CD1c-positive myeloid dendritic cell (primary cell): ENCODE results near the gene STX1B.

ENCODE experiments used
- DNase-seq: peaks from one replicate; pipeline ENCODE4 v3.0.0-alpha.2; 2016; ENCODE audit errors: extremely low spot score

Gene STX1B

GRCh38 chr16:30979170-30980022 is 31.0 kb downstream of the STX1B start:
- no peak for DNase-seq

DNA sequence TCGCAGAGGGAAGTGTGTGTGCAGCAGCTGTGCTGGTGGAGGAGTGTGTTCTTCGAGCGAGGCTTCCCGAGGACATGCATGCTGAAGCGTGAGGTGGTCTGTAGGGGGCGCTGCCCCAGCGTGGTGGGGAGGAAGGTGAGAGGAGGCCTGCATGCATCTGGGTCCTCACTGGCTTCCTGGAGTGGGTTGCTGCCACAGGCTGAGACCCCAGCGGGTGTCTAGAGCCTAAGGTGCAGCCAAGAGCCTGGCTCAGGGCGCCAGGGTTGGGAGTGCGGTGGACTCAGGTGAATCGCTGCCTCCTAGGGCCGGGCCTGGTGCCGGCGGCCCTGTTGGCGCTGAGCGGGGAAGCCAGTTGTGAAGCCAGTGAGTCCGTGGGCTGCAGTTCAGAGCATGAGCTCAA is 32.9 kb downstream of the STX1B start:
- no peak for DNase-seq

GRCh38 chr16:30976486-30976885 is 34.0 kb downstream of the STX1B start:
- no peak for DNase-seq

GRCh38 chr16:30974348-30974747 is 36.1 kb downstream of the STX1B start:
- DNase-seq, result no peak

DNA sequence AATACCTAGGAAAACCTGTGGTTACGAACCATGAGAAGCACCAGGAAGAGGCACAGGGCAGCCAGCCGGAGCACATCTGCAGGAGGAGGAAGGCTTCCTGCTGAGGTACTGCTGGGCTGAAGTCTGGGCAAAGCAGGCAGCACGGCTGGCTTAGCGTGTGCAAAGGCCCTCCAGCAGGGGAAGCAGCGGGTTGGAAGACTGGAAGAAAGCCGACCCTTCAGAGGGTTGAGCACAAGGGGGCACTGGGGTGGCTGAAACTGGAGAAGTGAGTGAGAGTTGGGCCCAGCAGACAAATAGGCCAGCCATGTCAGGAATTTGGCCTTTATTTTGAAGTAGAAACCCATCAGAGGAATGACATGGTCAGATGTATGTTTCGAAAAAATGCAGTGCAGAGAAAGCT is 37.6 kb downstream of the STX1B start:
- DNase-seq, result no peak

- DNase-seq, result no peak
Measured at GRCh38 chr16:30971298-30971697, 39.1 kb downstream of the STX1B start.

- DNase-seq, result no peak
Measured at GRCh38 chr16:30969246-30969842, 41.1 kb downstream of the STX1B start.

GRCh38 chr16:30967795-30968194 is 42.6 kb downstream of the STX1B start:
- DNase-seq, result no peak

DNA sequence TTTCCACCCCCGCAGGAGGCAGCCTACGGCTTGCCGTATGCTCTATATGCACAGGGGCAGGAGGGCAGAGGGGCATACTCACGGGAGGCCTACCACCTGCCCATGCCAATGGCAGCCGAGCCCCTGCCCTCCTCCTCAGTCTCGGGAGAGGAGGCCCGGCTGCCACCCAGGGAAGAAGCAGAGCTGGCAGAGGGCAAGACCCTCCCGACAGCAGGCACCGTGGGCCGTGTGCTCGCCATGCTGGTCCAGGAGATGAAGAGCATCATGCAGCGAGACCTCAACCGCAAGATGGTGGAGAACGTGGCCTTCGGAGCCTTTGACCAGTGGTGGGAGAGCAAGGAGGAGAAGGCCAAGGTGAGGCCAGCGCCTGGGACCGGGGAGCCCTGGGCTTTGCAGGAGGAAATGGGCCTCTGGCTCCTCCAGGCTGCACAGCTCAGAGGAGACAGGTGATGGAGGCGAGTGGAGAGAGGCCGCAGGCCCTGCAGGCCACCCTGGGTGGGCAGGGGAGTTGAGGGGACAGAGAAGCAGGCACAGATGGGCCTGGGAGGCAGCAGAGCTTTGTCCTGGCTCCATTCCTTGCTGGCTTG is 44.3 kb downstream of the STX1B start:
- DNase-seq, result no peak

DNA sequence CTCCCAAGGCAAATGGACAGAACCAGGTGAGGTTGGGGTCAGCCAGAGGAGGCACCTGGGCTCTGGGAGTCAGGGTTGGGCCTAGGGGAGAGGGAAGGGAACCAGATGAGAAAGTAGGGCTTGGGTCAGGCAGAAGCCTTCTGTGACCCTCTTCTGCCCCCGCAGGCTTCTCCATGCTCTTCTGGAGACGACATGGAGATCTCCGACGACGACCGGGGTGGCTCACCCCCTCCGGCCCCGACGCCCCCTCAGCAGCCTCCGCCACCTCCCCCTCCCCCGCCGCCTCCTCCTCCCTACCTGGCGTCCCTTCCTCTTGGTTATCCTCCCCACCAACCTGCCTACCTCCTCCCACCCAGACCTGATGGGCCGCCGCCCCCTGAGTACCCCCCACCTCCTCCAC is 45.0 kb downstream of the STX1B start:
- DNase-seq, result no peak

DNA sequence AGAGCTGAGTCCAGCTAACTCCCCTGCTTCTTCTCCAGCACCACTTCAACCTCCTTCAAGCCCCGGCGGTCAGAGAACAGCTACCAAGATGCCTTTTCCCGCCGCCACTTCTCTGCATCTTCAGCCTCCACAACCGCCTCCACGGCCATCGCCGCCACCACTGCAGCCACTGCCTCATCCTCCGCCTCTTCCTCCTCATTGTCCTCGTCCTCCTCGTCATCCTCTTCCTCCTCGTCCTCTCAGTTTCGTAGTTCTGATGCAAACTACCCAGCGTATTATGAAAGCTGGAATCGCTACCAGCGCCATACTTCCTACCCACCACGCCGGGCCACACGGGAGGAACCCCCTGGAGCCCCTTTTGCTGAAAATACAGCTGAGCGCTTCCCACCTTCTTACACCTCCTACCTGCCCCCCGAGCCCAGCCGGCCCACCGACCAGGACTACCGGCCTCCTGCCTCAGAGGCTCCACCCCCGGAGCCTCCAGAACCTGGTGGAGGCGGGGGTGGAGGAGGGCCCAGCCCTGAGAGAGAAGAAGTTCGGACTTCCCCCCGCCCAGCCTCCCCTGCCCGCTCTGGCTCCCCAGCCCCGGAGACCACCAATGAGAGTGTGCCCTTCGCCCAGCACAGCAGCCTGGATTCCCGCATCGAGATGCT is 45.7 kb downstream of the STX1B start:
- peak; percentile 41 for DNase-seq

- no peak for DNase-seq
Measured at GRCh38 chr16:30963925-30964511, 46.4 kb downstream of the STX1B start.

- no peak for DNase-seq
Measured at GRCh38 chr16:30961384-30961783, 49.1 kb downstream of the STX1B start.

GRCh38 chr16:30958175-30959079 is 52.0 kb downstream of the STX1B start:
- peak; percentile 63 for DNase-seq

DNA sequence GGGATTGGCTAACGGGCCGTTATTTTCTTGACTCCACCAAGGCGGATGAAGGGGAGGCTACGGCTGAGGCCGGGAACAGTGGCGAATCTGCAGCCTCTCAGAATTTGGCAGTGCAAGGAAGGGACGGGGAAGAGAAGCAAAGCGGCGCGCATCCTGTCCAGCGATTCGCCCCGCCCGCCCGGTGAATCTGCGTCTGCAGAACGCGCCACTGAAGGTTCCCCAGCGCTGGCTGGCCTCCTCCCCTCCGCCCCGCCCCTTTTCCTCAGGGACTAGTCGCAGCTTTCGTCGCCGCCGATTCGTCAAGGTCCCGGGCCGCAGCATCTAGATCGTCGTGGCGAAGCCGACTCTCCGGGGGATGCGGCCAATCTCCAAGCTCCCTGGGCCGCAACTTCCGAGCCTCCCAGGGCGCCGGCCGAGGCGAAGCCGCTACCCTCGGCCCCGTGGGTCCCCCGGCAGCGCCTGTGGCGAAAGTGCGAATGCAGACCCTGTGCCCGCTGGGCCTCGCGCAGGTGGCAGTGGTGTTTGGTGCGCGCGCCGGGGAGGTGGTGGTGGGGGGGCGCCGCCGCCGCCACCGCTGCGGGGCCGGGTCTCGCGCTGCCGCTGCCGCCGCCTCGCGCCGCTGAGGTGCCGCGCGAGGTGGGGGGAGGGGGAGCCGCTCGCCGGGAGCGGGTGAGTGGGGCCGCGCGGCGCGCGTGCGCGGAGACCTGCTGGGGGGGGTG is 52.8 kb downstream of the STX1B start, which contains the start of gene SETD1A:
Gene SETD1A (plus strand): TSS at position 299 of the 719 bp plus-strand sequence. CDS start 978 bp downstream, outside the sequence.
- peak; percentile 98 for DNase-seq

DNA sequence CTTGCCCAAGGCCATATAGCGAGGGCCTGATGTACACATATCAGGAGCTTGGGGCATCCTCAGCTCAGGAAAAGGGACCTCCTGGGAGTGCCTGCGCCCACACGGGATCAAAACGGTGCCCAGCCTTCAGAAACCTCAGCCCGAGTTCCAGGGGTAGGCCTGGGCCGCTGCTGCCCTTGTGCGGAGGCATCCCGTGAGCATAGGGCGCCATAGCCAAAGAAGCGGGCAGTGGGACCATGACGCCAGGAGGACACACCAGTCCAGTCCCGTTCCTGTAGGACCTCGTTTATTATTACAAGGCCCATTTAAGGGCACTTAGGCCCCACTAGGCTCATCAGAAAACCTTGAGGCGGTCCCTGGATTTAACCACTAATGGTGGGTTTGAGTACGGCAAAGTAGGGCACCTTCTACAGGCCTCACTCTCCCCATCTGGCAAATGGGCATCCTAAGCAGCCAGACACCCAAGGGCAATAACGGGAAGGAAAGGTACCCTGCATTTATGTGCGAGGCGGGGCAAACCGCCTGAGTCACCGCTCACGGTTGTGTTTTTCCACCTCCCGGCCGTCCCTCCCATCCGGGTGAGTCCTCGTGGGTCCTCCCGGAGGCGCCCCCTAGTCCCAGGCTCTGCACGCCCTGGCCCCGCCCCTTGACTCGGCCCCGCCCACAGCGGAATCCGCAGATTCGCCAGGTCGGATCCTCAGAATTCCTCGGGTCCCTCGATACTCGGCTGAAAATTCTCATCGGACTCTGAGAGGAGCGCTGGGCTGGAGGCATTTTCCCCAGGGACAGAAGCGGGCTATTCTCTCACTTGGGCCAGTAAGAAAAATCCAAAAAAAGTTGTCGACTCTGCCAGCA is 53.6 kb downstream of the STX1B start:
- peak; percentile 88 for DNase-seq

- DNase-seq, result no peak
Measured at GRCh38 chr16:30954993-30955392, 55.4 kb downstream of the STX1B start.

DNA sequence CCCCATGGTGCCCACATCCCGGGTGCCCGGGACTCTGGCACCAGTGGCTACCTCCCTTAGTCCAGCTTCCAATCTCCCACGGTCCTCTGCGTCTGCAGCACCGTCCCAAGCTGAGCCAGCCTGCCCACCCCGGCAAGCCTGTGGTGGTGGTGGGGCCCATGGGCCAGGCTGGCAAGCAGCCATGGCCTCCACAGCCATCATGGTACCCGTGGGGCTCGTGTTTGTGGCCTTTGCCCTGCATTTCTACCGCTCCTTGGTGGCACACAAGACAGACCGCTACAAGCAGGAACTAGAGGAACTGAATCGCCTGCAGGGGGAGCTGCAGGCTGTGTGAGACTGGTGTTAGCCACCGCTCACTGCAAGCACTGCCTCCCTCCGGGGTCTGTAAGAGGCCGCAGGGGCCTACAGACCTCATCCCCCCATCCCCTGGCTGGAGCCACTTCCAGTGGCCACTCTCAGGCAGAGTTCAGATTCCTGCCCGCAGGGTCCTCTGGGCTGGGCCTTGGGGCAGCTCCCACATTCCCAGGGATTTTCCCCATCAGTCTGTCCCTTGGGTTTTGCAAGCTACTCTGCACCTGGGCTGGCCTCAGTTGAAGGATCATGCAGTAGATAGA is 56.8 kb downstream of the STX1B start:
- peak; percentile 71 for DNase-seq

DNA sequence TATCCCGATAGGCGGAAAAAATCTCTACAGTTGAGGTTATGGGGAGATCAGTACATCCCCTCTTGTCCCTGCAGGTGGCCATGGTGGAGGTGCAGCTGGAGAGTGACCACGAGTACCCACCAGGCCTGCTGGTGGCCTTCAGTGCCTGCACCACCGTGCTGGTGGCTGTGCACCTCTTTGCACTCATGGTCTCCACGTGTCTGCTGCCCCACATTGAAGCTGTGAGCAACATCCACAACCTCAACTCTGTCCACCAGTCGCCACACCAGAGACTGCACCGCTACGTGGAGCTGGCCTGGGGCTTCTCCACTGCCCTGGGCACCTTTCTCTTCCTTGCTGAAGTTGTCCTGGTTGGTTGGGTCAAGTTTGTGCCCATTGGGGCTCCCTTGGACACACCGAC is 57.3 kb downstream of the STX1B start:
- no peak for DNase-seq
